WTC11 (cell line): ENCODE data around the gene SAMD1. TPM values are rescaled to one million over a fixed set of nuclear protein-coding genes. Genes with fewer than 3 reads are reported as not detected.

Source experiments
- ATAC-seq: fragments of 200-7000 bp; cut with Tn5 transposase; 2 replicates; pipeline ENCODE4 v1.10.0; 2021; ENCODE audit warnings: mild to moderate bottlenecking, moderate library complexity
- CTCF ChIA-PET: fragments of 300-600 bp; sonication (Branson Sonifier 250); formaldehyde crosslinking; loops from one replicate; lab custom pipeline; 2021; ENCODE audit warnings: antibody characterized with exemption; lab: Charles Lee
- POLR2A ChIA-PET: fragments of 350-600 bp; sonication (Branson Sonifier 250); formaldehyde crosslinking; loops from one replicate; lab custom pipeline; 2021; ENCODE audit warnings: antibody characterized with exemption; lab: Charles Lee
- DNase-seq: peaks from one replicate; pipeline ENCODE4 v3.0.0; 2021; ENCODE audit warnings: low spot score
- H3K27ac Mint-ChIP-seq: 2 replicates; pipeline ENCODE4 v1.8.0; 2021; ENCODE audit warnings: mixed read lengths
- H3K27me3 Mint-ChIP-seq: 2 replicates; pipeline ENCODE4 v1.8.0; 2021; ENCODE audit warnings: low read depth, mild to moderate bottlenecking, moderate library complexity, mixed read lengths
- H3K36me3 Mint-ChIP-seq: 2 replicates; pipeline ENCODE4 v1.8.0; 2021; ENCODE audit warnings: mixed read lengths
- H3K4me1 Mint-ChIP-seq: 2 replicates; pipeline ENCODE4 v1.8.0; 2022; ENCODE audit warnings: mixed read lengths
- H3K4me3 Mint-ChIP-seq: 2 replicates; pipeline ENCODE4 v1.8.0; 2021; ENCODE audit warnings: mild to moderate bottlenecking, moderate library complexity, mixed read lengths
- H3K9me3 Mint-ChIP-seq: 2 replicates; pipeline ENCODE4 v1.8.0; 2021; ENCODE audit warnings: mixed read lengths
- AFF4 ChIP-seq: sonication (generic); formaldehyde crosslinking; IDR thresholded peaks from 2 replicates; pipeline ENCODE4 v1.8.1; 2023; ENCODE audit warnings: mild to moderate bottlenecking, missing genetic modification reagents, borderline replicate concordance
- ATF6 ChIP-seq: sonication (generic); formaldehyde crosslinking; IDR thresholded peaks from 2 replicates; pipeline ENCODE4 v1.8.1; 2023; ENCODE audit warnings: mild to moderate bottlenecking, missing genetic modification reagents
- E2F5 ChIP-seq: sonication (generic); formaldehyde crosslinking; IDR thresholded peaks from 2 replicates; pipeline ENCODE4 v1.8.1; 2022; ENCODE audit warnings: mild to moderate bottlenecking, moderate library complexity, missing genetic modification reagents
- ERG ChIP-seq: fragments of 250-450 bp; sonication (Bioruptor Pico); IDR thresholded peaks from 2 replicates; pipeline ENCODE4 v1.8.0; 2021; ENCODE audit warnings: mild to moderate bottlenecking
- FOXP4 ChIP-seq: sonication (generic); formaldehyde crosslinking; IDR thresholded peaks from 2 replicates; pipeline ENCODE4 v1.8.0; 2022; ENCODE audit warnings: mild to moderate bottlenecking, missing genetic modification reagents
- HMGA2 ChIP-seq: fragments of 250-450 bp; sonication (Bioruptor Pico); IDR thresholded peaks from 2 replicates; pipeline ENCODE4 v1.4.0; 2021; ENCODE audit warnings: mild to moderate bottlenecking, moderate library complexity
- IRF1 ChIP-seq: sonication (generic); formaldehyde crosslinking; IDR thresholded peaks from 2 replicates; pipeline ENCODE4 v1.8.0; 2023; ENCODE audit warnings: missing genetic modification reagents
- JUN ChIP-seq: sonication (generic); formaldehyde crosslinking; IDR thresholded peaks from 2 replicates; pipeline ENCODE4 v1.8.0; 2023; ENCODE audit warnings: mild to moderate bottlenecking, missing genetic modification reagents
- OVOL2 ChIP-seq: fragments of 250-450 bp; sonication (Bioruptor Pico); IDR thresholded peaks from 2 replicates; pipeline ENCODE4 v1.9.0; 2021; ENCODE audit warnings: mild to moderate bottlenecking, borderline replicate concordance
- SMAD4 ChIP-seq: sonication (generic); formaldehyde crosslinking; IDR thresholded peaks from 2 replicates; pipeline ENCODE4 v1.8.0; 2022; ENCODE audit warnings: mild to moderate bottlenecking, missing genetic modification reagents
- SOX15 ChIP-seq: fragments of 250-450 bp; sonication (Bioruptor Pico); IDR thresholded peaks from 2 replicates; pipeline ENCODE4 v1.9.0; 2021; ENCODE audit warnings: mild to moderate bottlenecking
- TP53 ChIP-seq: sonication (generic); formaldehyde crosslinking; IDR thresholded peaks from 2 replicates; pipeline ENCODE4 v1.8.1; 2023; ENCODE audit warnings: mild to moderate bottlenecking, missing genetic modification reagents
- ZNF263 ChIP-seq: sonication (generic); formaldehyde crosslinking; IDR thresholded peaks from 2 replicates; pipeline ENCODE4 v1.8.1; 2022; ENCODE audit warnings: low read depth, mild to moderate bottlenecking, moderate library complexity, missing genetic modification reagents
- ZNF532 ChIP-seq: fragments of 250-450 bp; sonication (Bioruptor Pico); IDR thresholded peaks from 2 replicates; pipeline ENCODE4 v1.9.0; 2021; ENCODE audit warnings: mild to moderate bottlenecking, borderline replicate concordance
- ZSCAN18 ChIP-seq: fragments of 250-450 bp; sonication (Bioruptor Pico); IDR thresholded peaks from 2 replicates; pipeline ENCODE4 v2.1.2; 2022; ENCODE audit warnings: mild to moderate bottlenecking, moderate library complexity
- total RNA-seq: library from RNA; stranded (reverse); gene quantifications from 3 replicates; pipeline ENCODE4 v1.2.3, GENCODE V29; 2021

SAMD1 gene
- total RNA-seq, 1 experiment from 2014 or later, result 116 TPM

GRCh38 chr19:14119644-14120496, 29.3 kb upstream of the SAMD1 start:
- H3K4me1 Mint-ChIP-seq, result peaks cover 20% of the 10 kb centered on the region
- 0 out of 2 replicates have a peak, but pooled peaks cover 7% of the 10 kb centered on the region for H3K27me3 Mint-ChIP-seq
- no peak for TF ChIP-seq ERG (CRISPR knock-in tag)
- TF ChIP-seq ZNF532, result no peak
- TF ChIP-seq ZSCAN18 (CRISPR knock-in tag), result no peak
- no peak for TF ChIP-seq SMAD4 (CRISPR knock-in tag)
- no peak for TF ChIP-seq AFF4
- no peak for TF ChIP-seq TP53
- no peak for TF ChIP-seq ZNF263 (CRISPR knock-in tag)
- TF ChIP-seq E2F5 (CRISPR knock-in tag), result no peak
- no peak for TF ChIP-seq SOX15 (CRISPR knock-in tag)
- TF ChIP-seq OVOL2 (CRISPR knock-in tag), result no peak
- no peak for TF ChIP-seq FOXP4 (CRISPR knock-in tag)
- no peak for TF ChIP-seq IRF1 (CRISPR knock-in tag)
- no peak for TF ChIP-seq JUN (CRISPR knock-in tag)
- no peak for TF ChIP-seq HMGA2 (CRISPR knock-in tag)
- no peak for TF ChIP-seq ATF6 (CRISPR knock-in tag)
- TF ChIP-seq, all 79 proteins: peak for 0
- ATAC-seq (no peak), DNase-seq (no peak)
- ChIA-PET CTCF (no interaction called here), POLR2A (no interaction called here)
- Mint-ChIP-seq H3K9me3 (no peaks in the 10 kb centered on the region), H3K27ac (no peak overlapping the region), H3K36me3 (peaks cover 12% of the 10 kb centered on the region), H3K4me3 (no peak overlapping the region)
